NCI-H1417 treated with DMSO at 0.1 percent for 48 hours (cell line): ENCODE measurements around the gene RSPH6A.
"Not testable (repeated sequence)": the region's sequence is repeated elsewhere in the genome, so short reads cannot be mapped to it uniquely, and the experiment has no call there.

Source experiments
- DNase-seq: peaks from one replicate; lab custom pipeline; 2025; lab: John Stamatoyannopoulos, UW

The RSPH6A gene

GRCh38 chr19:45800070-45800553 lies 15.0 kb downstream of the RSPH6A start:
- no peak for DNase-seq

DNA sequence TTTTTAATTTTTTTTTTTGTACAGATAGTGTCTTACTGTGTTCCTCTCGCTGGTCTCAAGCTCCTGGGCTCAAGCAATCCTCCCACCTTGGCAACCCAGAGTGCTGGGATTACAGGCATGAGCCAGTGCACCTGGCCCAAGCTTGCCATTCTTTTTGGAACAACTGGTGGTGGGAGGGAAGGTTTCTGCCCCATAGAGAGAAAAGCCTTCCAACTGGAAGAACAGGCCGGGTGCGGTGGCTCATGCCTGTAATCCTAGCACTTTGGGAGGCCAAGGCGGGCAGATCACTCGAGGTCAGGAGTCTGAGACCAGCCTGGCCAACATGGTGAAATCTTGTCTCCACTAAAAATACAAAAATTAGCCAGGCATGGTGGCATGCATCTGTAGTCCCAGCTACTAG lies 15.6 kb downstream of the RSPH6A start:
- DNase-seq, result not testable (repeated sequence)

DNA sequence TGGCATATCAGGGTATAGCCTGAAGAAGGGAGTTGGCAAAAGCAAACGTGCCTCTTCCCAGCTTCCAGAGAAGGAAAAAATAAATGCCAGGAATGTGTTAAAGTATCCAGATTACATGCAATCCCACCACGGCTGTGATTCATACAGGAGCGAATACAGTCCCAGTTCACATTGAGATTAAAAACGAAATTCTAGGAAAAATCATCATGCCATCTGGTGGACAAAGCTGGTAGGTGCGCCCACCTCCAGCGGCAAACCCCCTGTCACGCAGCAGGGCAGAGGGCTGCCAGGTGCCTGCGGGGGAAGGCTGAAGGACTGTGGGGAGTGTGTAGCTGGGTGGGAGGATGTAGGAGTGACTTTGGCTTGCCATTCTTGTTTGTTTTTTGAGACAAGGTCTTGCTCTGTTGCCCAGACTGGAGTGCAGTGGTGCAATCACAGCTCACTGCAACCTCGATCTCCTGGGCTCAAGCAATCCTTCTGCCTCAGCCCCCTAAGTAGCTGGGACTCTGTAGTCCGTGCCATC lies 16.1 kb downstream of the RSPH6A start:
- no peak for DNase-seq

DNA sequence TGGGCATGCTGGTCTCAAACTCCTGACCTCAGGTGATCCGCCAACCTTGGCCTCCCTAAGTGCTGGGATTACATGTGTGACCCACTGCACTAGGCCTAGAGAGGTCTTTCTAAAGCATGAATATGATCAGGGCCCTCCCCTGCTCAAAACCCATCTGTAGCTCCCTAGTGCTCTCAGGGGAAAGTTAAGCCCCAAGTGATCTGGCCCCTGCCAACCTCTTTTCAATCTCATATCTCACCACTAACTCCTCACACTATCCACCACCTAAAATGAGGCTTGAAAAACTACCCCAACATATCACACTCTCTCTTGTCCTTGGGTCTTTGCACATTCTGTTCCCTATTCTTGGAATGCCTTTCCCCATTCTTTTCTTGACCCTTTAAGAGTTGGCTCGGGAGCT lies 20.5 kb downstream of the RSPH6A start:
- no peak for DNase-seq

- no peak for DNase-seq
Observed at GRCh38 chr19:45793876-45794275, 21.2 kb downstream of the RSPH6A start.

GRCh38 chr19:45793178-45793564 lies 21.9 kb downstream of the RSPH6A start:
- DNase-seq, result no peak

GRCh38 chr19:45792470-45793177 lies 22.5 kb downstream of the RSPH6A start, which contains the start of gene DMWD:
Gene DMWD, minus strand, starts transcription at chr19:45792845. Its CDS starts 89 bp downstream, at chr19:45792756.
- peak; percentile 95 for DNase-seq

- no peak for DNase-seq
Observed at GRCh38 chr19:45791744-45792469, 23.2 kb downstream of the RSPH6A start.

DNA sequence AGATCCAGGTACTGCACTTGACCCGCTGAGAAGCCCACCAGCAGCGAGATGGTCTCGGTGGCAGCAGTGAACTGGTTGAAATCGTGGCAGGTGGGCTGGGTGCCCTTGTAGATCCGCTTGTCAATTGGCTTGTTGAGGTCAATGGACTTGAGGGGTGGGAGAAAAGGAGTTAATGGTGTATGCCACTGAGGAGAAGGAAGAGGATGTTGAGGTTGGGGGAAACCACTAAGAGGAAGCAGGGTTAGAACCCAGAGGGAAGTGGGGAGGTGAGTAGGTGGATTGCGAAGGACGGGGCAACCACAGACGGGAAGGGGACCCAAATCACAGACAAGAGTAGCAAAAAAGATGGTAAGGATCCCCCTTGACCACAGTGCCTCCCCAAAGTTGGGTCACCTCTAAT lies 24.2 kb downstream of the RSPH6A start:
- DNase-seq, result no peak

DNA sequence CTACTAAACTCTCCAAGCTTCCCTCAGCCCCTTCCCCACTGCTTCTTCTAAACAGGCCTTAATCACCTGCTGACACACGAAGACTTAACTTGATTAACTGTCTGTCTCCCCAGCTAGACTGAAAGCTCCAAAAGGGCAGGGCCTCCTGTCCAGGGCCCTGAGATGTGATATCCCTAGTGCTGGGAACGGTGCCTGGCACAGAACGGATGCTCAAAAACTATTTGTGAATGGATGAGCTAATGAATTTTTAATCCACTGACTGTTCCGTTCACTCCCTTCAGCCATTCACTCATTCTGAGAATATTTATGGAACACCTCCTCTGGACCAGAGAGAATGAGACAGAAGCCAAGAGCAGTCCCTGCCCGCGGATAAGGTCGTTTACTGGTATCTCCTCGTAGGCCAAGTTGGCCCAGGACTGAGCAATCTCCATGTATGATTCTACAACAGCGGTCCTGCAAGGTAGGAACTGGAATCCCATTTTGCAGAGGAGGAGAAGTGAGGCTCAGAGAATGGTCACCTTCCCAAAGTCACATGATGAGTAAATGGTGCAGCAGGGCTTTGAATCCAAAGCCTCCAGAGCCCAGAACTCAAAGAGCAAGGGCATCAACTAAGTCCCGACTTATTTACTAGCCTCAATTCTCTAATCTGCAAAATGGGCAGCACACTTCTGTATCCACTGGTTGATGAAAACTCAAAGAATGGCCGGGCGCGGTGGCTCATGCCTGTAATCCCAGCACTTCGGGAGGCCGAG lies 25.9 kb downstream of the RSPH6A start:
- DNase-seq, result no peak

- DNase-seq, result no peak
Observed at GRCh38 chr19:45786533-45786894, 28.6 kb downstream of the RSPH6A start.

GRCh38 chr19:45785781-45786532 lies 29.2 kb downstream of the RSPH6A start:
- DNase-seq, result no peak

- no peak for DNase-seq
Observed at GRCh38 chr19:45785097-45785496, 30.0 kb downstream of the RSPH6A start.

DNA sequence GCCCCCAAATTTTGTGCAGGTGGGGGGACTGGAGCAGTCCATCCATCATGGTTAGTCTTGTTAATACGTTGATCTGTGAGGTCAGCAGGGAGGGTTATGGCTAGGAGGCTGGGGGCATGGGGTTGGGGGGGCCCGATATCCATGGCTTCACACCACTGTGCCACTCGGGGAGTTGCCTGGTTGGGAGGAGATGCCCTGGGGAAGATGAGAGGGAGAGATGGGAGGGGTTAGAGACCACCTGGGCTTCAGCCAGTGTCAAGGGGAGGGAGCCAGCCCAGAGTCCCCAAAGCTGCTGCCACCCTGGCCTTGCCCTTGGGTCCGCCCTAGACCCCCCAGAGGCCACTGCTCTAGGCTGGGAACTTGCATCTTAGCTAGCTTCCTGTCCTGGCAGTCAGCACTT lies 31.0 kb downstream of the RSPH6A start:
- no peak for DNase-seq

DNA sequence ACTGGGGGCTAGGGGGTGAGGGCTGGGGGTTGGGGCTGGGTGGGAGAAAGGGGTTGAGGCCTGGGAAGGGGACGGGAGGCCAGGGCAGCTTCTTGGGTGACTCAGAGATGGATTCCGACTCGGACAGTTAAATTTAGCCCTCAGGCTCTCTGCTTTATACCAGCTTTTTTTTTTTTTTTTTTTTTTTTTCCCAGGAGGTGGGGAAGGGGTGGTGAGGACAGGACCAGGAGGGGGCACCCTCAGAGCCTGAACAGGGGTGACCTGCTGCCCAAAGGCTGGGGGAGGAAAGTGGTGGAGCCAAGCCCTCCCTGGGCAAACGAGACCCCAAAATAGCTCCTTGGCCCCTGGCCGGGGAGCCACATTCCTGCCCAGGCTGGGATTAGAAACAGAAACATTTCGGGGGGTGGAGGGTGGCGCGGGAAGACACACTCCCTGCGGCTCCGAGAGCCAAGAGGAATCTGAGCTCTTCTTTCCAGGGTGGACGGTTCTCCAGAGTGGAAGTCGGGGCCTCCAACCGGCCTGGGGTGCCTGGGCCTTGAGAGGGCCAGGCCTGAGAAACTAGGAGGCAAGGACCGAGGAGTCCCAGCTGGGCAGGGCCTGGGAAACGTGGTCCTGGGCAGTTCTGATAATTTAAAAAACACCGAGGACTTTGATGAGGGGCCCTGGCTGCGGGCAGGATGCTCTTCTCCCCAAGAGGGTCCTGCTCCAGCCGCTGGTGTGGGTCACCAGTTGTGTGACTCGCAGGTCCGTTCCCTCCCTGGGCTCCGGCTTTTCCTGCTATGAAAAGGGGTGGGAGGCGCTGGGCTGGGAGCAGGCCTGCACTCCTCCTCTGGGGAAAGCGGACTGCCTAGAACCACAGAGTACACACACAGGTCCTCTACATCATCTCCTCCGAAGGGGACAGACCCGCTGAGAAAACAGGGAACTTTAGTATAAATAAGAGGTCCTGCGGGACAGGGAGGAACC lies 32.0 kb downstream of the RSPH6A start:
- DNase-seq, result no peak

DNA sequence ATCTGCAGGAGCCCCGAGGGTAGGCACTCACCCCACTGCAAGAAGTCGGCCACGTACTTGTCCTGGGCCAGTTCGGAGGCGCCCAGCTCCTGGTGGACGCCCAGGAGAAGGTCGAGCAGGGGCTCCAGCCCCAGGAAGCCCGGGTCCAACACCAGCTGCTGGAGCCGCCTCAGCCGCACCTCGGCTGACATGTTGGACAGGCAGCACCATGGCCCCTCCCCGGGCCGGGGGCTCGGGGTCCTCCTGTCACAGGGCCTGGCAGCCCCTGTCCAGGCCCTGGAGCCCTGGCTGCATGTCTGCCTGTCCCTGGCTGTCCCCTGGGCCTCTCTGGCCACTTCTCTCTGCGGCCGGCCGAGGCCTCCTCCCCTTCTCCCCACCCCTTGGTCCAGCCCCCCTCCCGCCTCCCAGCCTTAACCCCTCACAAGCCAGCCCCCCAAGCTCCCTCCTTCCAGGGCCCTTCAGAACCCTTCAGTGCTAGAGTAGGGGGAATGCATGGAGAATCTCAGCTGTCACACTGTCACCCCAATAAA lies 32.9 kb downstream of the RSPH6A start, which contains the start of gene DMPK:
TSS of gene DMPK (minus strand) at position 329 of the 530 bp plus-strand sequence. CDS start at position 191, 138 bp downstream.
- DNase-seq, result no peak

GRCh38 chr19:45781214-45782161 lies 33.6 kb downstream of the RSPH6A start:
- peak; percentile 5 for DNase-seq

GRCh38 chr19:45780448-45781213 lies 34.5 kb downstream of the RSPH6A start:
- no peak for DNase-seq
